Heart right ventricle (tissue), 16 donors: ENCODE results near the gene TBC1D22A. TPM values are rescaled to one million over a fixed set of nuclear protein-coding genes. Genes with fewer than 3 reads are reported as not detected.
"Not testable (repeated sequence)": the region's sequence is repeated elsewhere in the genome, so short reads cannot be mapped to it uniquely, and the experiment has no call there.

ENCODE experiments used
- ATAC-seq, 8 donors: fragments of 200-7000 bp; cut with Tn5 transposase; one replicate each; pipeline ENCODE4 v1.9.1; 2020; ENCODE audit warnings: mild to moderate bottlenecking in 8 of 8, moderate library complexity in 8 of 8, moderate number of reproducible peaks in 1 of 8
- DNase-seq, 2 donors: peaks; one replicate each; pipeline ENCODE4 v3.0.0-alpha.2; 2020
- H3K27ac ChIP-seq, 10 donors: fragments of 200-600 bp; sonication (generic) in 2 of 10; one replicate each; pipeline versions ENCODE4 v1.5.0 to v1.8.0; 2020 to 2022; ENCODE audit warnings: mild to moderate bottlenecking in 3 of 10
- H3K27me3 ChIP-seq, 7 donors: fragments of 200-600 bp; one replicate each; pipeline ENCODE4 v1.8.0; 2021 to 2022; ENCODE audit warnings: mild to moderate bottlenecking in 2 of 7
- H3K36me3 ChIP-seq, 9 donors: fragments of 200-600 bp; sonication (generic) in 1 of 9; one replicate each; pipeline versions ENCODE4 v1.5.0 to v1.8.0; 2020 to 2022; ENCODE audit warnings: mild to moderate bottlenecking in 2 of 9
- H3K4me1 ChIP-seq, 9 donors: fragments of 200-600 bp; sonication (generic) in 1 of 9; one replicate each; pipeline versions ENCODE4 v1.5.0 to v1.8.0; 2020 to 2022; ENCODE audit warnings: mild to moderate bottlenecking in 4 of 9
- H3K4me3 ChIP-seq, 10 donors: fragments of 200-600 bp; sonication (generic) in 2 of 10; one replicate each; pipeline versions ENCODE4 v1.5.0 to v1.8.0; 2020 to 2022; ENCODE audit warnings: mild to moderate bottlenecking in 7 of 10, moderate library complexity in 2 of 10
- H3K9me3 ChIP-seq, 11 donors: fragments of 200-600 bp in 10 of 11; sonication (generic) in 2 of 11; one replicate each; pipeline versions ENCODE4 v1.5.0 to v1.8.0; 2013 to 2022; ENCODE audit warnings: mild to moderate bottlenecking in 2 of 11, control low read depth in 1 of 11, moderate library complexity in 1 of 11
- CTCF ChIP-seq, 9 donors: fragments of 200-600 bp; sonication (generic) in 2 of 9; IDR thresholded peaks; one replicate each; pipeline versions ENCODE4 v1.5.0 to v1.8.0; 2021 to 2022; ENCODE audit warnings: antibody characterized with exemption in 9 of 9, mild to moderate bottlenecking in 5 of 9, moderate library complexity in 1 of 9
- WGBS, 2 donors: extraction: QIAGEN DNeasy Blood & Tissue Kit; methylation state at CpG; one replicate each; pipeline ENCODE4 v1.1.7; 2013; ENCODE audit warnings: inconsistent platforms in 1 of 2; 5-methylcytosine and 5-hydroxymethylcytosine counted together
- intact Hi-C, 10 donors: fragments of 100-400 bp; cut with DNase I; formaldehyde crosslinking; loops; one replicate each; pipeline versions ENCODE4 v1.11.1 to v1.14.2; 2022
- polyA plus RNA-seq, 2 donors: library from polyadenylated mRNA; stranded (reverse); fragments of 200-250 nt; gene quantifications; one replicate each; pipeline ENCODE4 v1.2.3, GENCODE V29; 2013
- total RNA-seq, 10 donors: library from RNA; stranded (reverse); fragmentation: NEBNext Ultra II Directional in 3 of 10; extraction: Animal tissue kit (Norgen Biotek cat#: 25700) in 3 of 10; gene quantifications; one replicate each; pipeline versions ENCODE4 v1.2.1 to v1.2.4, GENCODE V29; 2021 to 2023
- donor health status: Arrhythmogenic right ventricular cardiomyopathy.
- donor health status: ischemic (EF 13 %, LVEDD 7.1; RV severe dilation, severe dysfunction).
- donor health status: healthy with polysubstance abuse.
- donor health status: DM: no; HTN: yes; CAD: no.
- donor health status: DM: no; HTN: no; CAD: no.
- donor health status: ischemic (EF 25% LVEDD 6.9; RV normal size, moderate dysfunction).
- donor health status: ischemic (EF 25% LVEDD 5.7; RV mildly dilated, moderate dysfunction).
- donor health status: healthy.
- donor health status: DM: yes; HTN: yes; CAD: no.
- donor health status: Ischemic cardiomyopathy.
- donor health status: ischemic (EF 35%, LVEDD 5.7; RV mildly dilated, moderate dysfunction).
- donor health status: nonischemic (EF 11% LVEDD 7.7; RV severe dilation, severe dysfunction).
- donor health status: DM: yes; HTN: yes; CAD: no.
- donor health status: PGD.
- donor health status: ischemic (EF 29% LVEDD 5.4; RV normal size, mild dysfunction).
- donor health status: nonischemic (EF 23%, LVEDD 6.1; RV moderate dilation, normal function).

TBC1D22A gene
- total and polyA plus RNA-seq, 12 donors = 7.2 to 27.9 (median 17.9) TPM

DNA sequence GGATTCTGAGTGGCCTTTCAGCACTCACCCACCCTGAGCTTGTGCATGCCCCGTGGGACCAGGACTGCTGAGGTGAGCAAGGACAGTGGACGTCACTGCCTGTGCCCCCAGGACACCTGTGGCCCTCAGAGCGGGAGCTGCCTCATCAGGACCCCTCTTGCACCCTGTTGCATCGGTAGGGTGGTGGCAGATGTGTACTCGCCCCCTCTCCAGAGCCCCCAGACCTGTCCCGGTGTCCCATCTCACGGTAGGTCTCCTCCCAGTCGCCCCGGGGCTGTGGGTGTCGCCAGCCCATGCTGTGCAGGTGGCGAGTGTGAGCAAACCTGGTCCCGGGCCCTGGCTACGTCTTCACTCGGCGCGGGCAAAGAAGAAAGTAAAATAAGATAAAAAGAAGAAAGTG is 374.2 kb downstream of the TBC1D22A start:
- no peak for ATAC-seq
- Histone ChIP-seq H3K9me3 (no peaks in the 10 kb centered on the region), H3K27me3 (no peaks in the 10 kb centered on the region), H3K4me3 (no peak overlapping the region), H3K36me3 (no peaks in the 10 kb centered on the region), H3K27ac (no peak overlapping the region), H3K4me1 (no peaks in the 10 kb centered on the region)
- DNase-seq = no peak
- 86 to 96% methylated on average over 16 of the region's 16 CpGs for WGBS, 2 donors
- intact Hi-C loops = no loop called here
- no peak for TF ChIP-seq CTCF (IDR thresholded peaks at IDR 0.05)

- Histone ChIP-seq H3K27me3 (no peaks in the 10 kb centered on the region), H3K27ac (no peak overlapping the region), H3K4me3 (no peak overlapping the region), H3K36me3 (no peaks in the 10 kb centered on the region), H3K4me1 (peaks cover 0 to 14% (median 3%) of the 10 kb centered on the region in 9 donors), H3K9me3 (no peaks in the 10 kb centered on the region)
- intact Hi-C loops = no loop called here
- TF ChIP-seq CTCF (IDR thresholded peaks at IDR 0.05) = no peak
- ATAC-seq = no peak
- no peak for DNase-seq
- WGBS, 2 donors = 94 to 95% methylated on average over 30 of the region's 30 CpGs
Measured at GRCh38 chr22:47139013-47139789, 376.8 kb downstream of the TBC1D22A start.

DNA sequence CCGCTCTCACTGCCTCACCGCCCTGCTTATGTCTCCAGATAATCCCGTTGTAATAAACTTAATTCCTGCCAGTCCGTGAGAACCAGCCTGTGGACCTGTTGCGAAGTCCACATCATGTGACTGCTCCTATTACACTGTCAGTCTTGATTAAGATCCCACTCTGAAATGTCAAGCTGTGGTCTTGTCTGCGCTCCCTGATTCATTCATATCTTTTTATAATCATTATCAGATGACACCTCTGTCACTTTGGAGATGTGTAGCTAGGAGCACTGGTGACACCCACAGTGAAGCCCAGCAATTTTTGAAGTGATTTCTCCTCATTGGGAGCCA is 377.3 kb downstream of the TBC1D22A start:
- no peaks in the 10 kb centered on the region for H3K27me3 ChIP-seq
- no peak overlapping the region for H3K4me3 ChIP-seq
- TF ChIP-seq CTCF (IDR thresholded peaks at IDR 0.05) = no peak
- ATAC-seq (no peak), DNase-seq (no peak)
- no peaks in the 10 kb centered on the region for H3K36me3 ChIP-seq
- H3K9me3 ChIP-seq = no peaks in the 10 kb centered on the region
- intact Hi-C loops = no loop called here
- 96 to 97% methylated on average over 6 of the region's 6 CpGs for WGBS, 2 donors
- H3K27ac ChIP-seq = no peak overlapping the region
- peaks cover 0 to 14% (median 3%) of the 10 kb centered on the region in 9 donors for H3K4me1 ChIP-seq

DNA sequence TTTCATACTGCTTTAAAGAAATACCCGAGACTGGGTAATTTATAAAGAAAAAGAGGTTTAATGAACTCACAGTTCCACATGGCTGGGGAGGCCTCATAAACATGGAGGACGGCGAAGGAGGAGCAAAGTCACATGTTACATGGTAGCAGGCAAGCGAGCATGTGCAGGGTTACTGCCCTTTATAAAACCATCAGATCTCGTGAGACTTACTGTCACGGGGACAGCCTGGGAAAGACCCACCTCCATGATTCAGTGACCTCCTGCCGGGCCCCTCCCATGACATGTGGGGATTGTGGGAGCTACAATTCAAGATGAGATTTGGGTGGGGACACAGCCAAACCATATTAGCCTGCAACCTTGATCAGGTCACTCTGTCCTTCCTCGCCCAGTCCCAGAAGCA is 378.5 kb downstream of the TBC1D22A start:
- H3K27me3 ChIP-seq, DNase-seq, H3K9me3 ChIP-seq, H3K4me3 ChIP-seq, ATAC-seq, H3K36me3 ChIP-seq, H3K27ac ChIP-seq, intact Hi-C loops: not testable (repeated sequence)
- 97 to 99% methylated on average over 8 of the region's 8 CpGs for WGBS, 2 donors
- H3K4me1 ChIP-seq = peaks cover 0 to 14% (median 3%) of the 10 kb centered on the region in 9 donors

DNA sequence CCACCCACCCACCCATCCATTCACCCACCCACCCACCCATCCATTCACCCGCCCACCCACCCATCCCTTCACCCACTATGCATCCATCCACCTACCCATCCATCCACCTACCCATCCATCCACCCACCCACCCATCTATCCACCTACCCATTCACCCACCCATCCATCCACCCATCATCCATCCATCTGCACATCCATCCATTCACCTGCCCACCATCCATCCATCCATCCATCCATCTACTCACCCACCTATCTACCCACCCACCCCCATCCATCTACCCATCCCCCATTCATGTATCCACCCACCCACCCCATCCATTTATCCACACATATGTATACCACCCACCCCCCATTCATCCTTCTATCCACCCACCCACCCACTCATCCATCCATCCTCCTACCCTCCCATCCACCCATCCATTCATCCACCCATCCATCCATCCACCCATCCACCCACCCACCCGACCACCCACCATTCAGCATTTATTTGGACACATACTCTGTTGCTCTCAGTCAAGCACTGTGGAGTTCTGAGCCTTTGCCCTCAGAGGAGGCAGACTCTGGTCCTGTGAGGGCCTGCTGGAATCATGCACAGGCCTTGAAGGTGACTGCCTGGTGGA is 380.1 kb downstream of the TBC1D22A start:
- Histone ChIP-seq H3K4me3 (no peak overlapping the region), H3K4me1 (peaks cover 0 to 14% (median 3%) of the 10 kb centered on the region in 9 donors), H3K9me3 (no peaks in the 10 kb centered on the region), H3K27me3 (no peaks in the 10 kb centered on the region), H3K27ac (no peak overlapping the region), H3K36me3 (no peaks in the 10 kb centered on the region)
- TF ChIP-seq CTCF (IDR thresholded peaks at IDR 0.05) = no peak
- ATAC-seq = no peak
- 91 to 97% methylated on average over 2 of the region's 2 CpGs for WGBS, 2 donors
- intact Hi-C loops = no loop called here
- DNase-seq = no peak
